Testis (tissue), 2 donors: ENCODE measurements around the gene SEZ6L.

ENCODE experiments used
- POLR2A ChIP-seq: fragments of 450-650 bp; IDR thresholded peaks from one replicate; pipeline ENCODE4 v1.6.1; 2017; ENCODE audit warnings: antibody characterized with exemption, mild to moderate bottlenecking, moderate library complexity
- TF ChIP-seq, protein P1 (sequence below), 3 experiments: fragments of 450-650 bp in 2 of 3; fragments of 200-600 bp in 1 of 3; sonication (generic) in 1 of 3; IDR thresholded peaks; one replicate each; pipeline ENCODE4 v1.5.1; 2016 to 2019; ENCODE audit warnings: antibody characterized with exemption in 3 of 3, mild to moderate bottlenecking in 2 of 3, moderate library complexity in 1 of 3

DNA sequence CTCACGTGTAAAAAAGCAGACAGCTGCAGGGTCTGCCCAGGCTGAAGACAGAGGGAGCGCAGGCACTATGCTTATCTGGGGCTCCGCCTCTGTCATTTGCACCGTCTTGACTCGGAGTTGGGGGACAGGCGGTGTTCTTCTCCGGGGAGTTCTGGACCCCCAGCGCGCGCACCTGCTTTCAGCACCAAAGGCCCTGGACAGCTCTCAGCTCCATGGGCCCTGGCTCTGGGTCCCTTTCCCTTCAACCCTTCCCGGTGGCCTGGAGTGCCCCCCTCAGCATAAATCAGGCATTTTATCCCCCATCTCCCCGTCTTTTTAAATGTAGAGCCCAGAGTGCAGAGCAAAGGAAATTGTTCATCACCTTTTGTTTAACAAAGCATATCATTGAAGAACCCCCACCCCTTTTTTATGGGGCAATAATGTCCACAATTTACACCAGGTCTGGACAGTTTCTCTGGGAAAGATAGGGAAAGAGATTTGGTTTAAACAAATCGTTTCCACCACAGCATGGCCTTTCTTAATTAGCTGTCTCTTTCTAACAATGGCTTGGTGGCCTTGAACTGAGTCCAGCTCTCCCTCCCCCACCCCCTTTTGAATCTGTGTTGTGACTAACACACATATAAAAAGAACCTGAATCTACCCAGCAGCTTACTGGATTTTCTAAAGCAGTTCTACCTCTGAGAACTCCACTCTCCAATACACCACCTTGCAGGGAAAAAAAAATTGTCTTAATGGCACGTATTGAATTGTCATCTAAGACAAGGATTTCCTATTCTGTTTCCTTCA is 1.7 kb downstream of the SEZ6L start:
- TF ChIP-seq, protein P1, sequence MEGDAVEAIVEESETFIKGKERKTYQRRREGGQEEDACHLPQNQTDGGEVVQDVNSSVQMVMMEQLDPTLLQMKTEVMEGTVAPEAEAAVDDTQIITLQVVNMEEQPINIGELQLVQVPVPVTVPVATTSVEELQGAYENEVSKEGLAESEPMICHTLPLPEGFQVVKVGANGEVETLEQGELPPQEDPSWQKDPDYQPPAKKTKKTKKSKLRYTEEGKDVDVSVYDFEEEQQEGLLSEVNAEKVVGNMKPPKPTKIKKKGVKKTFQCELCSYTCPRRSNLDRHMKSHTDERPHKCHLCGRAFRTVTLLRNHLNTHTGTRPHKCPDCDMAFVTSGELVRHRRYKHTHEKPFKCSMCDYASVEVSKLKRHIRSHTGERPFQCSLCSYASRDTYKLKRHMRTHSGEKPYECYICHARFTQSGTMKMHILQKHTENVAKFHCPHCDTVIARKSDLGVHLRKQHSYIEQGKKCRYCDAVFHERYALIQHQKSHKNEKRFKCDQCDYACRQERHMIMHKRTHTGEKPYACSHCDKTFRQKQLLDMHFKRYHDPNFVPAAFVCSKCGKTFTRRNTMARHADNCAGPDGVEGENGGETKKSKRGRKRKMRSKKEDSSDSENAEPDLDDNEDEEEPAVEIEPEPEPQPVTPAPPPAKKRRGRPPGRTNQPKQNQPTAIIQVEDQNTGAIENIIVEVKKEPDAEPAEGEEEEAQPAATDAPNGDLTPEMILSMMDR (IDR thresholded peaks at IDR 0.05): no peak
- no peak for TF ChIP-seq POLR2A
